Astrocyte (in vitro differentiated cells and primary cell): ENCODE measurements around the gene PTCH1. TPM values are rescaled to one million over a fixed set of nuclear protein-coding genes. Genes with fewer than 3 reads are reported as not detected.

Experiments used
- DNase-seq: peaks from one replicate; pipeline ENCODE4 v3.0.0-alpha.2; 2010; ENCODE audit warnings: low read depth
- FAIRE-seq: peaks from 2 replicates; lab custom pipeline; 2011; peaks lifted over from hg19 to GRCh38; lab: Jason Lieb, UNC
- H2AFZ ChIP-seq: 2 replicates; pipeline ENCODE4 v1.6.0; 2012; ENCODE audit warnings: low read depth, low read length, inconsistent platforms
- H3K27ac ChIP-seq: 2 replicates; pipeline ENCODE4 v1.5.1; 2011; ENCODE audit warnings: low read depth, low read length, inconsistent platforms
- H3K27me3 ChIP-seq: 2 replicates; pipeline ENCODE4 v1.6.0; 2011; ENCODE audit warnings: low read length, inconsistent platforms; ENCODE audit not compliant: insufficient read depth
- H3K36me3 ChIP-seq: 2 replicates; pipeline ENCODE4 v1.5.1; 2011; ENCODE audit warnings: low read length, inconsistent platforms; ENCODE audit not compliant: insufficient read depth
- H3K4me1 ChIP-seq: 2 replicates; pipeline ENCODE4 v1.5.1; 2011; ENCODE audit warnings: low read length, inconsistent platforms; ENCODE audit not compliant: insufficient read depth
- H3K4me2 ChIP-seq: 2 replicates; pipeline ENCODE4 v1.6.0; 2012; ENCODE audit warnings: low read length, inconsistent platforms
- H3K4me3 ChIP-seq: 2 replicates; pipeline ENCODE4 v1.5.1; 2011; ENCODE audit warnings: low read depth, mild to moderate bottlenecking, low read length, inconsistent platforms; ENCODE audit not compliant: insufficient read depth
- H3K79me2 ChIP-seq: 2 replicates; pipeline ENCODE4 v1.6.0; 2012; ENCODE audit warnings: mild to moderate bottlenecking, low read length, inconsistent platforms; ENCODE audit not compliant: insufficient read depth
- H3K9ac ChIP-seq: 2 replicates; pipeline ENCODE4 v1.6.0; 2012; ENCODE audit warnings: mild to moderate bottlenecking, low read length, inconsistent platforms
- H3K9me3 ChIP-seq: 2 replicates; pipeline ENCODE4 v1.5.1; 2012; ENCODE audit warnings: low read depth, mild to moderate bottlenecking, low read length, inconsistent platforms; ENCODE audit not compliant: insufficient read depth
- H4K20me1 ChIP-seq: 2 replicates; pipeline ENCODE4 v1.6.0; 2012; ENCODE audit warnings: low read length, inconsistent platforms; ENCODE audit not compliant: insufficient read depth
- H3K27ac Mint-ChIP-seq: one replicate; pipeline ENCODE4 v1.8.0; 2021; ENCODE audit warnings: mild to moderate bottlenecking, mixed read lengths; ENCODE audit not compliant: unreplicated experiment
- H3K27me3 Mint-ChIP-seq: one replicate; pipeline ENCODE4 v1.8.0; 2021; ENCODE audit warnings: low read depth, mixed read lengths; ENCODE audit not compliant: unreplicated experiment
- H3K36me3 Mint-ChIP-seq: one replicate; pipeline ENCODE4 v1.8.0; 2021; ENCODE audit warnings: low read depth, mixed read lengths; ENCODE audit not compliant: unreplicated experiment
- H3K4me1 Mint-ChIP-seq: one replicate; pipeline ENCODE4 v1.8.0; 2021; ENCODE audit warnings: low read depth, mixed read lengths; ENCODE audit not compliant: unreplicated experiment
- H3K4me3 Mint-ChIP-seq: one replicate; pipeline ENCODE4 v1.8.0; 2021; ENCODE audit warnings: mild to moderate bottlenecking, moderate library complexity, mixed read lengths; ENCODE audit not compliant: unreplicated experiment
- H3K9me3 Mint-ChIP-seq: one replicate; pipeline ENCODE4 v1.8.0; 2021; ENCODE audit warnings: mild to moderate bottlenecking, mixed read lengths; ENCODE audit not compliant: unreplicated experiment
- EZH2 ChIP-seq: IDR thresholded peaks from 2 replicates; pipeline ENCODE4 v1.6.1; 2012; ENCODE audit warnings: mild to moderate bottlenecking, low read length, inconsistent platforms; ENCODE audit not compliant: insufficient read depth
- total RNA-seq: library from RNA; stranded (reverse); gene quantifications from 2 replicates; pipeline ENCODE4 v1.2.1, GENCODE V29; 2021
- TF ChIP-seq, protein P1 (sequence below): IDR thresholded peaks from 2 replicates; pipeline ENCODE4 v1.5.1; 2011; ENCODE audit warnings: low read depth, mild to moderate bottlenecking, inconsistent platforms, low read length, moderate library complexity; ENCODE audit not compliant: insufficient read depth

PTCH1 gene
- total RNA-seq, 1 donor from 2014 or later = 21.3 TPM

DNA sequence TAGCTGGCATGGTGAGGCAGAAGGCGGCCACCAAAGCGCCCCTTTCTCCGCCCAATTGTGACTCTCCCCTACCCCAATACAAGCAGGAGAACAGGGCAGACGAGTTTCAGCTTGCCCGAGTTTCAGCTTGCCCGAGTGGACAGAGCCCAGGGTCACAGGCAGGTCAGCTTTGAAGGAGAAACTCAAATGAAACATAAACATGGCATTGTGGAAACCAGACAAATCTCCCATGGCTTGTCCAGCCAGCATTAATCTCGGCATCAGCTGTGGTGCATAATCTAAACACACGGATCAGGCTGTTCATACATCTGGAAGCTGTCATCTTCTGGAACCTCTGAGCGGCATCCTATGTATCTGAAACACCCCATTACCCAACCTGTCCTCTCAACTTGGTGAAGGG, 16.9 kb downstream of the PTCH1 start:
- H4K20me1 ChIP-seq = peaks cover 41% of the 10 kb centered on the region
- no peaks in the 10 kb centered on the region for H3K9me3 Mint-ChIP-seq
- H3K27me3 ChIP-seq = peaks cover 10% of the 10 kb centered on the region
- peaks cover 46% of the 10 kb centered on the region for H3K4me1 Mint-ChIP-seq
- H3K9me3 ChIP-seq = no peaks in the 10 kb centered on the region
- no peaks in the 10 kb centered on the region for H3K36me3 Mint-ChIP-seq
- H3K79me2 ChIP-seq = peaks cover 12% of the 10 kb centered on the region
- no peak overlapping the region for H2AFZ ChIP-seq
- H3K4me3 ChIP-seq = no peak overlapping the region
- H3K4me1 ChIP-seq = peaks cover 12% of the 10 kb centered on the region
- H3K27ac ChIP-seq = no peak overlapping the region
- no peak overlapping the region for H3K9ac ChIP-seq
- TF ChIP-seq, protein P1, sequence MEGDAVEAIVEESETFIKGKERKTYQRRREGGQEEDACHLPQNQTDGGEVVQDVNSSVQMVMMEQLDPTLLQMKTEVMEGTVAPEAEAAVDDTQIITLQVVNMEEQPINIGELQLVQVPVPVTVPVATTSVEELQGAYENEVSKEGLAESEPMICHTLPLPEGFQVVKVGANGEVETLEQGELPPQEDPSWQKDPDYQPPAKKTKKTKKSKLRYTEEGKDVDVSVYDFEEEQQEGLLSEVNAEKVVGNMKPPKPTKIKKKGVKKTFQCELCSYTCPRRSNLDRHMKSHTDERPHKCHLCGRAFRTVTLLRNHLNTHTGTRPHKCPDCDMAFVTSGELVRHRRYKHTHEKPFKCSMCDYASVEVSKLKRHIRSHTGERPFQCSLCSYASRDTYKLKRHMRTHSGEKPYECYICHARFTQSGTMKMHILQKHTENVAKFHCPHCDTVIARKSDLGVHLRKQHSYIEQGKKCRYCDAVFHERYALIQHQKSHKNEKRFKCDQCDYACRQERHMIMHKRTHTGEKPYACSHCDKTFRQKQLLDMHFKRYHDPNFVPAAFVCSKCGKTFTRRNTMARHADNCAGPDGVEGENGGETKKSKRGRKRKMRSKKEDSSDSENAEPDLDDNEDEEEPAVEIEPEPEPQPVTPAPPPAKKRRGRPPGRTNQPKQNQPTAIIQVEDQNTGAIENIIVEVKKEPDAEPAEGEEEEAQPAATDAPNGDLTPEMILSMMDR = no peak
- TF ChIP-seq EZH2 = no peak
- no peaks in the 10 kb centered on the region for H3K27me3 Mint-ChIP-seq
- no peak overlapping the region for H3K4me3 Mint-ChIP-seq
- FAIRE-seq (no peak), DNase-seq (peak; percentile 34)
- no peak overlapping the region for H3K27ac Mint-ChIP-seq
- peak overlapping the region; percentile 23 for H3K4me2 ChIP-seq
- no peaks in the 10 kb centered on the region for H3K36me3 ChIP-seq

DNA sequence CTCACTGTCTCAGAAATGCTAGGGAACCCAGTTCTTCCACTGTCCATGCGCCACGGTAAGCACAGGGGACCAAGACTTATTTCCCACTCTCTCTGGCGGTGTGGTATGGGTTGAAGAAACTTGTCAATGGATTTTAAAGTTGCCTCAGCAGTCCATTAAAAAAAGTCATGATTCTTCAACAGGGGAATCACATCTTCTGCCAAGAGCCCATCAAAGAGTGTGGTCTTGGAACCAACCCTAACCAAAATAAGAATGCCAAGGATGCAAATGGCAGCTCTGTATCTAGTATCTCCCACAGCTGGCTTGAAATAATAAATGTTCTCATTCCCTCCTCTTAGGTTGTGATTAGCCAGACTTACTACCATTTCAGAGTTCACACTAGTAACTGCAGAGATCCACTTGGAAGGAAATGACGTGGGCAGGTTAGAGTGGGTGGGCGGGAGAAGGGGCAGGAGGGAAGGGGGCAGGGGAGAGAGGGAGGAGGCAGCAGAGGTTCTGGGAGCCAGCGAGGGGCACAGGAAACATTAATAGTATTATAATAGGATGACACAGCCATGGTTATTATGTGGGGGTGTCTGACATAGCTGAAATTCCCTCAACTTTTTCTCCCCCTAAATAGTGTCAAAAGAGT, 17.6 kb downstream of the PTCH1 start:
- Mint-ChIP-seq H3K4me3 (no peak overlapping the region), H3K27me3 (no peaks in the 10 kb centered on the region), H3K27ac (no peak overlapping the region), H3K9me3 (no peaks in the 10 kb centered on the region), H3K4me1 (peaks cover 44% of the 10 kb centered on the region), H3K36me3 (peaks cover 6% of the 10 kb centered on the region)
- Histone ChIP-seq H3K4me1 (peaks cover 13% of the 10 kb centered on the region), H3K27ac (no peak overlapping the region), H3K27me3 (peaks cover 10% of the 10 kb centered on the region), H3K79me2 (peaks cover 12% of the 10 kb centered on the region), H3K4me2 (no peak overlapping the region), H2AFZ (no peak overlapping the region), H3K9me3 (no peaks in the 10 kb centered on the region), H4K20me1 (peaks cover 35% of the 10 kb centered on the region), H3K36me3 (no peaks in the 10 kb centered on the region), H3K4me3 (no peak overlapping the region), H3K9ac (no peak overlapping the region)
- peak; percentile 36 for DNase-seq
- TF ChIP-seq, protein P1 = no peak
- no peak for TF ChIP-seq EZH2
- FAIRE-seq = no peak

DNA sequence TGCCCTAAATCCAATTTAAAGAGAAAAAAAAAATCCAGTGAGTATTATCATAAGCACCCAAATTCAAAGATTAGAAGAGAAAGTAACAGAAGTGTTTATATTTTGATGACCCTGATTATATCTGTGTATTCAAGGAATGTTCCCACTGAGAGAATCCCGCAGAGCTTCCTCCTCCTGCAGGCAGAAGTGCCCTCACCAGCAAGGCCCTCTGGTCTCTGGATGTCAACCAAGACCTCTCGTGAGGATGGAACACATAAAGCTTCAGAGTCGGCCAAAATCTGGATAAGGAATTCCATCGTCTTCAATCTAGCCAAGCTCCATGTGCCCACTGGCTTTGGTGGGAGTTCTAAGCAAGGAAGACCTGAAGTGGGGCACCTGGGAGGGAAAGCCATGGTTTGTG, 18.1 kb downstream of the PTCH1 start:
- peaks cover 10% of the 10 kb centered on the region for H3K27me3 ChIP-seq
- H3K4me3 ChIP-seq = no peak overlapping the region
- H2AFZ ChIP-seq = no peak overlapping the region
- H3K9me3 Mint-ChIP-seq = no peaks in the 10 kb centered on the region
- no peaks in the 10 kb centered on the region for H3K27me3 Mint-ChIP-seq
- FAIRE-seq (no peak), DNase-seq (no peak)
- H3K36me3 Mint-ChIP-seq = peaks cover 7% of the 10 kb centered on the region
- H3K9me3 ChIP-seq = no peaks in the 10 kb centered on the region
- H3K9ac ChIP-seq = no peak overlapping the region
- peak overlapping the region; percentile 30 for H3K4me2 ChIP-seq
- H3K79me2 ChIP-seq = peaks cover 12% of the 10 kb centered on the region
- peaks cover 33% of the 10 kb centered on the region for H4K20me1 ChIP-seq
- no peaks in the 10 kb centered on the region for H3K36me3 ChIP-seq
- H3K4me1 Mint-ChIP-seq = peaks cover 42% of the 10 kb centered on the region
- H3K27ac Mint-ChIP-seq = no peak overlapping the region
- H3K4me3 Mint-ChIP-seq = no peak overlapping the region
- H3K4me1 ChIP-seq = peaks cover 17% of the 10 kb centered on the region
- no peak for TF ChIP-seq EZH2
- TF ChIP-seq, protein P1 = no peak
- H3K27ac ChIP-seq = no peak overlapping the region
